DND-41 (cell line): ENCODE measurements around the gene MAP7.

Experiments used
- ATAC-seq: fragments of 200-7000 bp; cut with Tn5 transposase; 3 replicates; pipeline ENCODE4 v1.9.1; 2021; ENCODE audit warnings: low read depth; ENCODE audit not compliant: insufficient read depth
- DNase-seq: peaks from one replicate; pipeline ENCODE4 v3.0.0-alpha.2; 2020
- H2AFZ ChIP-seq: 2 replicates; pipeline ENCODE4 v1.6.0; 2012; ENCODE audit warnings: low read depth, low read length
- H3K27ac ChIP-seq: 2 replicates; pipeline ENCODE4 v1.5.1; 2012; ENCODE audit warnings: low read length, inconsistent platforms
- H3K27me3 ChIP-seq: fragments of 200-600 bp; sonication (generic); 2 replicates; pipeline ENCODE4 v1.6.0; 2012; ENCODE audit warnings: low read length, mild to moderate bottlenecking, inconsistent platforms; ENCODE audit not compliant: insufficient read depth, poor library complexity
- H3K36me3 ChIP-seq: 2 replicates; pipeline ENCODE4 v1.5.1; 2012; ENCODE audit warnings: low read length, inconsistent platforms; ENCODE audit not compliant: insufficient read depth
- H3K4me1 ChIP-seq: 2 replicates; pipeline ENCODE4 v1.5.1; 2012; ENCODE audit warnings: mild to moderate bottlenecking, low read length; ENCODE audit not compliant: insufficient read depth
- H3K4me2 ChIP-seq: 2 replicates; pipeline ENCODE4 v1.6.0; 2012; ENCODE audit warnings: mild to moderate bottlenecking, moderate library complexity, low read length, inconsistent platforms; ENCODE audit not compliant: insufficient read depth
- H3K4me3 ChIP-seq, 2 experiments: fragments of 200-600 bp in 1 of 2; shearing (Covaris generic) in 1 of 2; 2 replicates each; pipeline ENCODE4 v1.5.1; 2012 to 2016; ENCODE audit warnings: inconsistent platforms in 2 of 2, low read length in 2 of 2, mild to moderate bottlenecking in 2 of 2, low read depth in 1 of 2, moderate library complexity in 1 of 2
- H3K79me2 ChIP-seq: 2 replicates; pipeline ENCODE4 v1.6.0; 2012; ENCODE audit warnings: low read length, inconsistent platforms; ENCODE audit not compliant: insufficient read depth
- H3K9ac ChIP-seq: 2 replicates; pipeline ENCODE4 v1.6.0; 2012; ENCODE audit warnings: low read depth, mild to moderate bottlenecking, inconsistent platforms, low read length, moderate library complexity
- H3K9me3 ChIP-seq: 2 replicates; pipeline ENCODE4 v1.5.1; 2012; ENCODE audit warnings: low read length, moderate library complexity, mild to moderate bottlenecking, inconsistent platforms; ENCODE audit not compliant: insufficient read depth, severe bottlenecking
- H4K20me1 ChIP-seq: 2 replicates; pipeline ENCODE4 v1.6.0; 2012; ENCODE audit warnings: low read length; ENCODE audit not compliant: insufficient read depth
- CTCF ChIP-seq: IDR thresholded peaks from 2 replicates; pipeline ENCODE4 v1.5.1; 2012; ENCODE audit warnings: borderline replicate concordance, low read length, moderate library complexity, mild to moderate bottlenecking; ENCODE audit not compliant: poor library complexity, severe bottlenecking; ENCODE audit errors: extremely low read depth
- EZH2 ChIP-seq: IDR thresholded peaks from 3 replicates; pipeline ENCODE4 v1.6.1; 2012; ENCODE audit warnings: borderline replicate concordance, low read depth, mild to moderate bottlenecking, moderate library complexity, low read length, inconsistent platforms; ENCODE audit not compliant: severe bottlenecking

The MAP7 gene

GRCh38 chr6:136306466-136306865 lies 243.8 kb downstream of the MAP7 start:
- H3K9me3 ChIP-seq = no peaks in the 10 kb centered on the region
- TF ChIP-seq CTCF = no peak
- no peak for TF ChIP-seq EZH2
- no peak overlapping the region for H3K9ac ChIP-seq
- H3K79me2 ChIP-seq = no peaks in the 10 kb centered on the region
- no peaks in the 10 kb centered on the region for H4K20me1 ChIP-seq
- H3K36me3 ChIP-seq = no peaks in the 10 kb centered on the region
- H3K4me1 ChIP-seq = no peaks in the 10 kb centered on the region
- no peak overlapping the region for H2AFZ ChIP-seq
- ATAC-seq (no peak), DNase-seq (no peak)
- no peak overlapping the region for H3K4me2 ChIP-seq
- no peak overlapping the region for H3K4me3 ChIP-seq
- H3K27ac ChIP-seq = no peak overlapping the region
- no peaks in the 10 kb centered on the region for H3K27me3 ChIP-seq

GRCh38 chr6:136304410-136304809 lies 245.8 kb downstream of the MAP7 start:
- peaks cover 4% of the 10 kb centered on the region for H3K27me3 ChIP-seq
- TF ChIP-seq CTCF (no peak), EZH2 (no peak)
- H3K4me1 ChIP-seq = no peaks in the 10 kb centered on the region
- no peak overlapping the region for H3K27ac ChIP-seq
- no peaks in the 10 kb centered on the region for H3K9me3 ChIP-seq
- no peak overlapping the region for H2AFZ ChIP-seq
- H3K4me2 ChIP-seq = no peak overlapping the region
- no peak for DNase-seq
- H4K20me1 ChIP-seq = no peaks in the 10 kb centered on the region
- no peaks in the 10 kb centered on the region for H3K36me3 ChIP-seq
- H3K9ac ChIP-seq = no peak overlapping the region
- no peaks in the 10 kb centered on the region for H3K79me2 ChIP-seq
- ATAC-seq = no peak
- H3K4me3 ChIP-seq = no peak overlapping the region

GRCh38 chr6:136303516-136303915 lies 246.7 kb downstream of the MAP7 start:
- no peak overlapping the region for H3K4me2 ChIP-seq
- H3K36me3 ChIP-seq = no peaks in the 10 kb centered on the region
- ATAC-seq = no peak
- H3K9me3 ChIP-seq = no peaks in the 10 kb centered on the region
- H3K4me3 ChIP-seq = no peak overlapping the region
- peaks cover 4% of the 10 kb centered on the region for H3K27me3 ChIP-seq
- no peak overlapping the region for H2AFZ ChIP-seq
- no peak for DNase-seq
- H3K27ac ChIP-seq = no peak overlapping the region
- H3K79me2 ChIP-seq = no peaks in the 10 kb centered on the region
- TF ChIP-seq EZH2 (no peak), CTCF (no peak)
- no peaks in the 10 kb centered on the region for H4K20me1 ChIP-seq
- no peak overlapping the region for H3K9ac ChIP-seq
- no peaks in the 10 kb centered on the region for H3K4me1 ChIP-seq

- DNase-seq (no peak), ATAC-seq (no peak)
- no peak overlapping the region for H3K27ac ChIP-seq
- H3K4me3 ChIP-seq = no peak overlapping the region
- no peak overlapping the region for H3K4me2 ChIP-seq
- no peak overlapping the region for H2AFZ ChIP-seq
- H3K9me3 ChIP-seq = no peaks in the 10 kb centered on the region
- H3K4me1 ChIP-seq = peaks cover 15% of the 10 kb centered on the region
- peaks cover 10% of the 10 kb centered on the region; the same call in 1 of the 2 replicates for H3K79me2 ChIP-seq
- TF ChIP-seq CTCF = no peak
- no peak for TF ChIP-seq EZH2
- H3K36me3 ChIP-seq = no peaks in the 10 kb centered on the region
- no peaks in the 10 kb centered on the region for H4K20me1 ChIP-seq
- no peak overlapping the region for H3K9ac ChIP-seq
- no peaks in the 10 kb centered on the region for H3K27me3 ChIP-seq
Measured at GRCh38 chr6:136294621-136295020, 255.6 kb downstream of the MAP7 start.
